Measurements from ENCODE around the gene GUF1.
A peak's percentile ranks its signal among the peaks of the same experiment; 100 is the strongest.

The GUF1 gene

GRCh38 chr4:44678094-44679041, at the start of gene GUF1:
Gene GUF1 (plus strand): TSS chr4:44678420. CDS start chr4:44678623, 203 bp downstream.
- peak; percentile 89 for DNase-seq

- DNase-seq, result no peak
These were observed 48.8 kb upstream of the GUF1 start for GRCh38 chr4:44629280-44629866.

- DNase-seq, result no peak
These were observed 46.1 kb upstream of the GUF1 start for GRCh38 chr4:44632089-44632488.

GRCh38 chr4:44632733-44633132, 45.5 kb upstream of the GUF1 start:
- no peak for DNase-seq

- DNase-seq, result no peak
These were observed 40.1 kb upstream of the GUF1 start for GRCh38 chr4:44638091-44638490.

GRCh38 chr4:44646151-44646550, 32.1 kb upstream of the GUF1 start:
- DNase-seq, result no peak

GRCh38 chr4:44651425-44651824, 26.8 kb upstream of the GUF1 start, which contains the start of gene YIPF7:
Gene YIPF7 (minus strand): TSS chr4:44651625. CDS start chr4:44650100, 1,525 bp downstream.
- no peak for DNase-seq

- no peak for DNase-seq
These were observed 26.2 kb upstream of the GUF1 start for GRCh38 chr4:44652002-44652401.

GRCh38 chr4:44660396-44660795, 17.8 kb upstream of the GUF1 start:
- no peak for DNase-seq

GRCh38 chr4:44661940-44662622, 16.1 kb upstream of the GUF1 start:
- DNase-seq, result no peak

GRCh38 chr4:44662623-44663005, 15.6 kb upstream of the GUF1 start:
- no peak for DNase-seq

GRCh38 chr4:44663539-44664263, 14.5 kb upstream of the GUF1 start:
- no peak for DNase-seq

- no peak for DNase-seq
These were observed 9.7 kb upstream of the GUF1 start for GRCh38 chr4:44668526-44668925.

- DNase-seq, result no peak
These were observed 7.6 kb upstream of the GUF1 start for GRCh38 chr4:44670506-44671199.

GRCh38 chr4:44671636-44672035, 6.6 kb upstream of the GUF1 start:
- no peak for DNase-seq

GRCh38 chr4:44674471-44674870, 3.7 kb upstream of the GUF1 start:
- no peak for DNase-seq

GRCh38 chr4:44675366-44675765, 2.9 kb upstream of the GUF1 start:
- DNase-seq, result no peak

GRCh38 chr4:44679060-44679459, 840 bp downstream of the GUF1 start:
- DNase-seq, result no peak

- DNase-seq, result no peak
These were observed 6.4 kb downstream of the GUF1 start for GRCh38 chr4:44684648-44685047.

- DNase-seq, result no peak
These were observed 22.2 kb downstream of the GUF1 start for GRCh38 chr4:44700427-44700826.

GRCh38 chr4:44701037-44701436, 22.8 kb downstream of the GUF1 start:
- no peak for DNase-seq

GRCh38 chr4:44704673-44705072, 26.5 kb downstream of the GUF1 start:
- DNase-seq, result no peak
